MCF 10A (cell line): ENCODE measurements around the gene MISP. TPM values are rescaled to one million over a fixed set of nuclear protein-coding genes. Genes with fewer than 3 reads are reported as not detected.
"Not testable (repeated sequence)": the region's sequence is repeated elsewhere in the genome, so short reads cannot be mapped to it uniquely, and the experiment has no call there.

Experiments used
- BruUV-seq: library from RNA; stranded (reverse); fragments of 400-500 nt; replicated peaks from 2 replicates; lab custom pipeline; 2021; lab: Mats Ljungman, UMichigan
- CTCF ChIA-PET: fragments of 300-600 bp; sonication (Branson Sonifier 250); formaldehyde crosslinking; extraction: SDS; loops from one replicate; lab custom pipeline; 2021; ENCODE audit warnings: antibody characterized with exemption, inconsistent platforms; lab: Yijun Ruan, JAX
- POLR2A ChIA-PET: fragments of 300-600, 350-650 bp; sonication (Branson Sonifier 250); formaldehyde crosslinking; extraction: SDS; loops from one replicate; lab custom pipeline; 2020; ENCODE audit warnings: antibody characterized with exemption, inconsistent platforms; lab: Yijun Ruan, JAX
- DNase-seq: peaks from one replicate; pipeline ENCODE4 v3.0.0-alpha.2; 2018; ENCODE audit not compliant: unreplicated experiment
- H3K27ac Mint-ChIP-seq: one replicate; pipeline ENCODE4 v1.8.0; 2022; ENCODE audit warnings: mild to moderate bottlenecking, low read depth, mixed read lengths; ENCODE audit not compliant: unreplicated experiment
- H3K27me3 Mint-ChIP-seq: one replicate; pipeline ENCODE4 v1.8.0; 2022; ENCODE audit warnings: mixed read lengths; ENCODE audit not compliant: insufficient read depth, unreplicated experiment
- H3K36me3 Mint-ChIP-seq: one replicate; pipeline ENCODE4 v1.8.0; 2022; ENCODE audit warnings: mild to moderate bottlenecking, moderate library complexity, mixed read lengths; ENCODE audit not compliant: insufficient read depth, unreplicated experiment
- H3K4me1 Mint-ChIP-seq: one replicate; pipeline ENCODE4 v1.8.0; 2022; ENCODE audit warnings: mixed read lengths; ENCODE audit not compliant: insufficient read depth, unreplicated experiment
- H3K4me3 Mint-ChIP-seq: one replicate; pipeline ENCODE4 v1.8.0; 2022; ENCODE audit warnings: mild to moderate bottlenecking, moderate library complexity, mixed read lengths; ENCODE audit not compliant: unreplicated experiment
- H3K9me3 Mint-ChIP-seq: one replicate; pipeline ENCODE4 v1.8.0; 2022; ENCODE audit warnings: mixed read lengths; ENCODE audit not compliant: unreplicated experiment
- CTCF ChIP-seq: fragments of 200-600 bp; IDR thresholded peaks from one replicate; pipeline ENCODE4 v1.8.0; 2022; ENCODE audit warnings: antibody characterized with exemption, mild to moderate bottlenecking; ENCODE audit not compliant: unreplicated experiment
- intact Hi-C: fragments of 100-400 bp; cut with micrococcal nuclease; formaldehyde crosslinking; loops from 2 replicates; pipeline ENCODE4 v1.14.1; 2022
- total RNA-seq: library from RNA; stranded (reverse); gene quantifications from 2 replicates; pipeline ENCODE4 v1.2.3, GENCODE V29; 2022

MISP gene
- total RNA-seq, 1 experiment from 2014 or later = 33.7 TPM

GRCh38 chr19:742540-743075, 8.3 kb upstream of the MISP start:
- H3K27ac Mint-ChIP-seq = no peak overlapping the region
- DNase-seq = no peak
- intact Hi-C loops = no loop called here
- H3K4me1 Mint-ChIP-seq = no peaks in the 10 kb centered on the region
- BruUV-seq = no TSS peak
- ChIA-PET POLR2A (no interaction called here), CTCF (interaction anchor here (0.7 kb wide), 1 partner anchor 156 kb away, joined by 3 read pairs; no protein-coding TSS in a partner anchor)
- TF ChIP-seq CTCF = no peak
- no peaks in the 10 kb centered on the region for H3K27me3 Mint-ChIP-seq
- no peaks in the 10 kb centered on the region for H3K9me3 Mint-ChIP-seq
- peaks cover 6% of the 10 kb centered on the region for H3K36me3 Mint-ChIP-seq
- no peak overlapping the region for H3K4me3 Mint-ChIP-seq

- Mint-ChIP-seq H3K4me1 (no peaks in the 10 kb centered on the region), H3K4me3 (no peak overlapping the region), H3K27me3 (no peaks in the 10 kb centered on the region), H3K36me3 (peaks cover 6% of the 10 kb centered on the region), H3K9me3 (no peaks in the 10 kb centered on the region), H3K27ac (no peak overlapping the region)
- POLR2A ChIA-PET = no interaction called here
- intact Hi-C loops = no loop called here
- DNase-seq = no peak
- CTCF ChIA-PET = no interaction called here
- BruUV-seq = no TSS peak
- no peak for TF ChIP-seq CTCF
Measured at GRCh38 chr19:743168-743687, 7.7 kb upstream of the MISP start.

GRCh38 chr19:745138-745537, 5.8 kb upstream of the MISP start:
- CTCF ChIA-PET = interaction anchor here (0.7 kb wide), 1 partner anchor 104 kb away, joined by 3 read pairs; no protein-coding TSS in a partner anchor
- H3K27ac Mint-ChIP-seq, H3K36me3 Mint-ChIP-seq, H3K9me3 Mint-ChIP-seq, H3K27me3 Mint-ChIP-seq, H3K4me1 Mint-ChIP-seq, BruUV-seq, H3K4me3 Mint-ChIP-seq, intact Hi-C loops, POLR2A ChIA-PET, DNase-seq: not testable (repeated sequence)

GRCh38 chr19:746208-746819, 4.6 kb upstream of the MISP start:
- POLR2A ChIA-PET = no interaction called here
- Mint-ChIP-seq H3K36me3 (peaks cover under 1% of the 10 kb centered on the region), H3K27me3 (no peaks in the 10 kb centered on the region), H3K27ac (no peak overlapping the region), H3K9me3 (no peaks in the 10 kb centered on the region), H3K4me3 (no peak overlapping the region), H3K4me1 (peaks cover 2% of the 10 kb centered on the region)
- DNase-seq = no peak
- CTCF ChIA-PET = interaction anchor here (1.0 kb wide), 1 partner anchor 9 kb away, joined by 3 read pairs; no protein-coding TSS in a partner anchor
- no peak for TF ChIP-seq CTCF
- no TSS peak for BruUV-seq
- intact Hi-C loops = no loop called here
